Right renal pelvis (tissue), 4 donors: Measurements from ENCODE around the gene RUNX3. TPM values are rescaled to one million over a fixed set of nuclear protein-coding genes. Genes with fewer than 3 reads are reported as not detected.

Experiments
- DNase-seq, 4 donors: peaks; one replicate each; pipeline ENCODE4 v3.0.0-alpha.2; 2013; ENCODE audit warnings: low read depth in 4 of 4, low spot score in 3 of 4, missing footprints in 1 of 4
- polyA plus RNA-seq, 4 donors: library from polyadenylated mRNA; unstranded; fragments of 120-200 nt; gene quantifications; one replicate each; pipeline ENCODE4 v1.2.1, GENCODE V29; 2013; ENCODE audit not compliant: insufficient read length in 4 of 4

Gene RUNX3
- polyA plus RNA-seq, 4 donors = 0.39 to 0.52 (median 0.49) TPM

GRCh38 chr1:24963943-24964693 lies 34.0 kb upstream of the RUNX3 start:
- no peak for DNase-seq

DNA sequence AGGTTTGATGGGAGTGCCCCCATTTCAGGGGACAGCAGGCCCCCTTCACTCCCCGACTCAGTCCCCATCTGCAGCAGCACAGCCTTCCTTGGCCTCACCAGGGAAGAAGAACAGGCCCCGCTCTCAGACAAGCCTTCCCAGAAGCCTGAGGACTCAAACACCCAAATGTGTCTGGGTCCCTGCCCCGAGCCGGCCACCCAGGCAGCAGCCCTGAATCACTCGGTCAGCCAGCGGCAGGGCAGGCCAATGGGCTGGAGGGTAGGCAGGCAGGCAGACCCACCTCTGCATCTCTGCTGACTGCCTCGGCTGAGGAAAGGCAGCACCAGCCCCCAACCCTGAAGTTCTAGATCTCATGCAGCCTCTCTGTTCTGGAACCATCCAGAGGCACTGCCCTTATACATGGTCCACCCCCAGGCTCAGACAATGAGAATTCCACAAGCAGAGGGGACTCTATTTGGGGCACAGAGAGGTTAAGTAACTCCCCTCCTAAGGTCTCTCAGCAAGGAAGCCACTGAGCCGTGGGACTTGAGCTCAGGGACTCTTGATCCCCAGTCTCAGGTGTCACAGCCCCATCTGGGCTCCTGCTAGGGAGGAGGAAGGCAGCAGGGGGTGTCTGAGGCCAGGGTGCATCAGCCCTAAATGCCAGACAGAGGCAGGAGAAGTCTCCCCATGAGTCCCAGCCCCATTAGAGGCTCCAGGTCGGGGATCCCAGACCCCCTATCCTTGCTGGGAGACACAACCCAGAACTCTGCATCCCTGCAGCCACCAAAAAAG lies 33.2 kb upstream of the RUNX3 start:
- no peak for DNase-seq

- no peak for DNase-seq
Measured at GRCh38 chr1:24961961-24962861, 32.1 kb upstream of the RUNX3 start.

- DNase-seq = no peak
Measured at GRCh38 chr1:24961334-24961733, 31.3 kb upstream of the RUNX3 start.

GRCh38 chr1:24960071-24960801 lies 30.2 kb upstream of the RUNX3 start:
- DNase-seq = no peak

GRCh38 chr1:24959623-24959975 lies 29.5 kb upstream of the RUNX3 start:
- no peak for DNase-seq

DNA sequence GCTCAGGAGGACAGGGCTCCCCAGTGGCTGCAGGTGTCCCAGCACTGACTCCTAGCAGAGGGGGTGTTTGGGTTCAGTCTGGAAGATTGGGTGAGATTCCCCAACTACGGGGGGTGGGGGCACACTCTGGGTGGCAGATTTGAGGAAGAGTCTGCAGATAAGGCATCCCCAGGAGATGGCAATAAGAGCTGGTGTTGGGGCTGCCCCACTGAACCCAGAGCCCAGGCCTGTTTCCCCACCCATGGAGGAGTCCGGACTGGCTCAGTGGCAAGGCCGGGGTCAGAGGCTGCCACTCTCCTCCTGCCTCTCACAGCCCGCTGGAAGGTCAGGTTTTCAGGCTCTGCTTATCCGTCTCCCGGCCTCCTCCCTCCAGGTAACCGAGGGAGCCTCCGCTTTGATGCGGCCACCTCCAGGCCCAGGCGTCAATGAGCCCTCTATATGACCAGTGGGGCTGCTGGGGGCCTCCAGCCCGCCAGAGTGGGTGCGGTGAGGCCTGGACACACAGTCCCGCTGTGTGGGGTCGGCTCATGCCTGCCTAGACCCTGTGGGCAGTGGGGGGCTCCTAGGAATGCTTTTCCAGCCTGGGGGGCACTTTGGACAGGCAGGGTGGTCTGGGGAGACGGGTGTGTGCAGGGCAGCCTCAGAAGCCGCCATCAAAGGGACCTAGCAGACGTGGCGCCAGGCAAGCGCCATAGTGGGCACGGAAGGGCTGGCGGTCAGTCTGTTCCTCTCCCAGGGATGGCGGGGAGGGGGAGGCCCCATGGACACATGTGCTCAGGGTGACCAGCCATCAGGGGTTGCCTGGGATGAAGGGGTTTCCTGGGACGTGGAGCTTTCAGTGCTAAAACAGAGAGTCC lies 28.9 kb upstream of the RUNX3 start:
- DNase-seq = no peak

GRCh38 chr1:24957808-24958752 lies 28.0 kb upstream of the RUNX3 start:
- no peak for DNase-seq

DNA sequence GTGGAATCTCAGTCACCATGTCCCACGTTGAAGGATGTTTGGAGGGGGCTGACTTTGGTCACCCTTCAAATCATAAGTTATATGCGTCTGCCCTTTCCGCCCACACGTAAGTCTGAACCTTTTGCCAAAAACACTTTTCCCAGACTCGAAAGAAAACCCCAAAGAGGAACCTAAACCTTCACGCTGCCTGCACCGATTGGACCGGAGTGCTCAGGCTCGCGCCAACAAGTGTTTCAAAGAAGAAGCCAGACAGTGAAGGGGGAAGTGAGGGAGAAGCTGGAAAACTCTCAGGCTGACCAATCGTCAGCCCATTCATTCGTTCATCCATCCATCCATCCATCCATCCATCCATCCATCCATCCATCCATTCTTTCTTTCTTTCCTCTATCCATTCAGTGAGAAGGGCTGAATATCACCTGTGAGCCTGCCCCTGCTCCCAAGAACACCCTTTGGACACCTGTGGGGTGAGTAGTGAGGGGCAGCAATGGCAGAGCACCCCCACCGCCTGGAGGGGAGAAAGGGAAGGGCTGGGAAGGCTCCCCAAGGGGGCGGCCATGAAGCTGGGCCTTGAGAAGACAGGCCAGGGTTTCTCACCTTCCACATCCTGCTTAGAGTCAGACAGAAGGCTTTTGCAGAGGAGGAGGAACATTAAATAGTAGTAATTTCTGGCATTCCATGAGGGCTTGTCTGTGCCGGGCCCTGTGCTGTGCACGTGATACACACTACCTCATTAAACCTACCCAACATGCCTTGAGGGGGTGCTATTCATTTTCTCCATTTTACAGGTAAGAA lies 27.1 kb upstream of the RUNX3 start:
- DNase-seq = no peak

- no peak for DNase-seq
Measured at GRCh38 chr1:24955779-24956365, 25.8 kb upstream of the RUNX3 start.

- no peak for DNase-seq
Measured at GRCh38 chr1:24955161-24955560, 25.1 kb upstream of the RUNX3 start.

DNA sequence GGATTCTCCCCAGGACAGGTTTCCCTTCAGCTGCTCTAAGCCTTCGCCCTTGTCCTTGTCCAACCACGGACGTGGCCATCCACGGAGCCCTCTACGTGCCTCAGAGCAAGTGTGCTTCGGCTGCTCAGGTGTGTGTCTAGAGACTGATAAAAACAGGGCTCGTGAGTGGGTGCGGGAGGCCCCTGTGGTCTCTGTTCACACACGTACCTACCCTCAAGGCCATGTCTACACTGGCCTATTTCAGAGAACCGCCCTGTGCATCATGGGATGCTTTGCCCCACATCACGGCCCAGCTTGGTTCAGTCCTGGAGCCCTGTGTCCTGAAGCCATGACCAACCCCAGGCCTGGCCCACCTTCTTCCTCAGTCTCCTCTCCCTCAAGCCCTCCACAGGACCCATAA lies 24.6 kb upstream of the RUNX3 start:
- no peak for DNase-seq

DNA sequence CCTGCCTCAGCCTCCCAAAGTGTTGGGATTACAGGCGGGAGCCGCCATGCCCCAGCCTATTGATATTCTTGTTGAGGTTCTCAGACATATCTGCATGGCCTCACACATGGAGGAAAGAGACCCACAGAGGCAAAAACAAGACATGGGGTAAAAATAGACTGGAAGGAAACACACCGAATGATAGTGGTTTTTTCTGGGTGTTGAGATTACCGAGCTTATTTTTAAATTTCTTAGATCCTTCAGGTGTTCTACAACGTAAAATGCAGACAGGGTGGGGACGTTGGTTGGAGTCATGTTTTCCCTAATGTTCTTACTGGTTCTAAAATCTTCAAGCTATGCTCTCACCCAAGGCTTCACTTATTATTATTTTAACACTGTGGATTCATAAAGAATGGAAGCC lies 23.9 kb upstream of the RUNX3 start:
- DNase-seq = no peak

GRCh38 chr1:24952413-24952841 lies 22.4 kb upstream of the RUNX3 start:
- DNase-seq = no peak

DNA sequence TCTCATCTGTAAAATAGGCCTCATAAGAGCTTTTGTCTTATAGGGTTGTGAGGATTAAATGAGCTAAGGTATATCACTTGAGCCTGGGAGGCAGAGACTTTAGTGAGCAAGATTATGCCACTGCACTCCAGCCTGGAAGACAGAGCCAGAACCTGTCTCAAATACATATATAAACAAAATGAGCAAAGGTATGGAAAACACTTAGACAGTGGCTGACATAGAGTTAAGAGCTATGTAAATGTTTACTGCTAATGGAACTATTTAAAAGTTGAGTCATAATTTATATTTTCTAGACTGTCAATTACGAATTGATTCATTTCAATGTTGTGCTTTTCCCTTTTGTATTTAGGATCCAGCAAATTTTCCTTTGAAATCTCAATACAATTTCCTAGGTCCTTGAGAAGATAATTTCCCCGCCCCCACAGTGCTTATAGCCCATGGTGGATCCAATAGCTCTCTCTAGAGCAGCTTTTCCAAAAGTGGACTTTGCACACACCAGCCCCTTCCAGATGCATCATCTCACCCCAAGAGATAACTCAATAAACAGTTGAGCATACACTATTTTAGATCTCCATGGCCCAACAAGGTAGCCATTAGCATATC lies 21.8 kb upstream of the RUNX3 start:
- no peak for DNase-seq

- no peak for DNase-seq
Measured at GRCh38 chr1:24951337-24951736, 21.3 kb upstream of the RUNX3 start.

GRCh38 chr1:24949331-24949881 lies 19.3 kb upstream of the RUNX3 start:
- no peak for DNase-seq
